Measurements from ENCODE around the gene SURF4. TPM values are rescaled to one million over a fixed set of nuclear protein-coding genes. Genes with fewer than 3 reads are reported as not detected.

Gene SURF4
- total RNA-seq, 1 experiment from 2014 or later, result 171 TPM

GRCh38 chr9:133384736-133385321, 9.0 kb upstream of the SURF4 start (continued):
- TF ChIP-seq, protein P1, sequence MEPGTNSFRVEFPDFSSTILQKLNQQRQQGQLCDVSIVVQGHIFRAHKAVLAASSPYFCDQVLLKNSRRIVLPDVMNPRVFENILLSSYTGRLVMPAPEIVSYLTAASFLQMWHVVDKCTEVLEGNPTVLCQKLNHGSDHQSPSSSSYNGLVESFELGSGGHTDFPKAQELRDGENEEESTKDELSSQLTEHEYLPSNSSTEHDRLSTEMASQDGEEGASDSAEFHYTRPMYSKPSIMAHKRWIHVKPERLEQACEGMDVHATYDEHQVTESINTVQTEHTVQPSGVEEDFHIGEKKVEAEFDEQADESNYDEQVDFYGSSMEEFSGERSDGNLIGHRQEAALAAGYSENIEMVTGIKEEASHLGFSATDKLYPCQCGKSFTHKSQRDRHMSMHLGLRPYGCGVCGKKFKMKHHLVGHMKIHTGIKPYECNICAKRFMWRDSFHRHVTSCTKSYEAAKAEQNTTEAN (CRISPR knock-in tag; IDR thresholded peaks at IDR 0.05), result no peak
- TF ChIP-seq NR3C1 (CRISPR knock-in tag; conservative IDR thresholded peaks at IDR 0.05; ENCODE audit: low read depth) (no peak), CBFB (CRISPR knock-in tag; IDR thresholded peaks at IDR 0.05; ENCODE audit: low read depth) (no peak), ZNF423 (CRISPR knock-in tag; IDR thresholded peaks at IDR 0.05) (no peak), GTF2I (CRISPR knock-in tag; conservative IDR thresholded peaks at IDR 0.05) (no peak)

GRCh38 chr9:133383438-133383837, 7.6 kb upstream of the SURF4 start:
- Mint-ChIP-seq H3K27me3 (ENCODE audit: low read depth) (peaks cover 11% of the 10 kb centered on the region), H3K9me3 (peaks cover under 1% of the 10 kb centered on the region), H3K4me1 (peaks cover under 1% of the 10 kb centered on the region; the same call in 1 of the 2 replicates), H3K36me3 (no peaks in the 10 kb centered on the region), H3K27ac (no peak overlapping the region), H3K4me3 (no peak overlapping the region)
- TF ChIP-seq EMX1 (CRISPR knock-in tag; IDR thresholded peaks at IDR 0.05) (no peak), FOXK1 (CRISPR knock-in tag; IDR thresholded peaks at IDR 0.05) (no peak), NFYB (CRISPR knock-in tag; conservative IDR thresholded peaks at IDR 0.05; ENCODE audit: low read depth) (no peak), ZNF423 (CRISPR knock-in tag; IDR thresholded peaks at IDR 0.05) (no peak), JAZF1 (CRISPR knock-in tag; IDR thresholded peaks at IDR 0.05) (no peak), OVOL2 (CRISPR knock-in tag; IDR thresholded peaks at IDR 0.05; ENCODE audit: borderline replicate concordance) (no peak), GRHL2 (CRISPR knock-in tag; IDR thresholded peaks at IDR 0.05; ENCODE audit: insufficient replicate concordance, severe bottlenecking) (no peak), FOXP1 (CRISPR knock-in tag; IDR thresholded peaks at IDR 0.05; ENCODE audit: borderline replicate concordance) (no peak), PRRX2 (CRISPR knock-in tag; IDR thresholded peaks at IDR 0.05) (no peak), NFATC4 (CRISPR knock-in tag; IDR thresholded peaks at IDR 0.05) (no peak), TP53 (CRISPR knock-in tag; IDR thresholded peaks at IDR 0.05) (no peak), E2F4 (CRISPR knock-in tag; IDR thresholded peaks at IDR 0.05; ENCODE audit: borderline replicate concordance, low read depth) (no peak), CBFB (CRISPR knock-in tag; IDR thresholded peaks at IDR 0.05; ENCODE audit: low read depth) (no peak), MLX (CRISPR knock-in tag; IDR thresholded peaks at IDR 0.05) (no peak), STAT6 (CRISPR knock-in tag; conservative IDR thresholded peaks at IDR 0.05; ENCODE audit: low read depth) (no peak), ATF2 (CRISPR knock-in tag; IDR thresholded peaks at IDR 0.05; ENCODE audit: borderline replicate concordance, low read depth) (no peak)
- TF ChIP-seq, protein P1 (CRISPR knock-in tag; IDR thresholded peaks at IDR 0.05), result no peak
- TF ChIP-seq, protein P2, sequence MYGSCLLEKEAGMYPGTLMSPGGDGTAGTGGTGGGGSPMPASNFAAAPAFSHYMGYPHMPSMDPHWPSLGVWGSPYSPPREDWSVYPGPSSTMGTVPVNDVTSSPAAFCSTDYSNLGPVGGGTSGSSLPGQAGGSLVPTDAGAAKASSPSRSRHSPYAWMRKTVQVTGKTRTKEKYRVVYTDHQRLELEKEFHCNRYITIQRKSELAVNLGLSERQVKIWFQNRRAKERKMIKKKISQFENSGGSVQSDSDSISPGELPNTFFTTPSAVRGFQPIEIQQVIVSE (CRISPR knock-in tag; IDR thresholded peaks at IDR 0.05; ENCODE audit: borderline replicate concordance), result no peak
- TF ChIP-seq, protein P3, sequence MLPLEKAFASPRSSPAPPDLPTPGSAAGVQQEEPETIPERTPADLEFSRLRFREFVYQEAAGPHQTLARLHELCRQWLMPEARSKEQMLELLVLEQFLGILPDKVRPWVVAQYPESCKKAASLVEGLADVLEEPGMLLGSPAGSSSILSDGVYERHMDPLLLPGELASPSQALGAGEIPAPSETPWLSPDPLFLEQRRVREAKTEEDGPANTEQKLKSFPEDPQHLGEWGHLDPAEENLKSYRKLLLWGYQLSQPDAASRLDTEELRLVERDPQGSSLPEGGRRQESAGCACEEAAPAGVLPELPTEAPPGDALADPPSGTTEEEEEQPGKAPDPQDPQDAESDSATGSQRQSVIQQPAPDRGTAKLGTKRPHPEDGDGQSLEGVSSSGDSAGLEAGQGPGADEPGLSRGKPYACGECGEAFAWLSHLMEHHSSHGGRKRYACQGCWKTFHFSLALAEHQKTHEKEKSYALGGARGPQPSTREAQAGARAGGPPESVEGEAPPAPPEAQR (CRISPR knock-in tag; IDR thresholded peaks at IDR 0.05), result no peak
- CTCF ChIA-PET, result no interaction called here
- ATAC-seq (no peak), DNase-seq (ENCODE audit: low spot score) (no peak)
- POLR2A ChIA-PET, result no interaction called here
